OCI-LY1 (cell line): ENCODE measurements around the gene SLC16A14.

Experiments
- CTCF ChIP-seq: fragments of 200-600 bp; sonication (generic), shearing (Covaris generic); IDR thresholded peaks from 2 replicates; pipeline ENCODE4 v1.5.1; 2017; ENCODE audit warnings: mild to moderate bottlenecking, antibody characterized with exemption, low read length, moderate library complexity, mixed read lengths
- EZH2 ChIP-seq: fragments of 200-600 bp; sonication (generic), shearing (Covaris generic); IDR thresholded peaks from 2 replicates; pipeline ENCODE4 v1.8.0; 2017; ENCODE audit warnings: borderline replicate concordance, mixed run types, mild to moderate bottlenecking, antibody characterized with exemption, low read length, moderate library complexity, mixed read lengths

- TF ChIP-seq CTCF = no peak
- no peak for TF ChIP-seq EZH2
These were observed 25.7 kb downstream of the SLC16A14 start for GRCh38 chr2:230043025-230043424.
